ENCODE results near the gene STOX1.
"Not testable (repeated sequence)": the region's sequence is repeated elsewhere in the genome, so short reads cannot be mapped to it uniquely, and the experiment has no call there.

Gene STOX1, protein sequence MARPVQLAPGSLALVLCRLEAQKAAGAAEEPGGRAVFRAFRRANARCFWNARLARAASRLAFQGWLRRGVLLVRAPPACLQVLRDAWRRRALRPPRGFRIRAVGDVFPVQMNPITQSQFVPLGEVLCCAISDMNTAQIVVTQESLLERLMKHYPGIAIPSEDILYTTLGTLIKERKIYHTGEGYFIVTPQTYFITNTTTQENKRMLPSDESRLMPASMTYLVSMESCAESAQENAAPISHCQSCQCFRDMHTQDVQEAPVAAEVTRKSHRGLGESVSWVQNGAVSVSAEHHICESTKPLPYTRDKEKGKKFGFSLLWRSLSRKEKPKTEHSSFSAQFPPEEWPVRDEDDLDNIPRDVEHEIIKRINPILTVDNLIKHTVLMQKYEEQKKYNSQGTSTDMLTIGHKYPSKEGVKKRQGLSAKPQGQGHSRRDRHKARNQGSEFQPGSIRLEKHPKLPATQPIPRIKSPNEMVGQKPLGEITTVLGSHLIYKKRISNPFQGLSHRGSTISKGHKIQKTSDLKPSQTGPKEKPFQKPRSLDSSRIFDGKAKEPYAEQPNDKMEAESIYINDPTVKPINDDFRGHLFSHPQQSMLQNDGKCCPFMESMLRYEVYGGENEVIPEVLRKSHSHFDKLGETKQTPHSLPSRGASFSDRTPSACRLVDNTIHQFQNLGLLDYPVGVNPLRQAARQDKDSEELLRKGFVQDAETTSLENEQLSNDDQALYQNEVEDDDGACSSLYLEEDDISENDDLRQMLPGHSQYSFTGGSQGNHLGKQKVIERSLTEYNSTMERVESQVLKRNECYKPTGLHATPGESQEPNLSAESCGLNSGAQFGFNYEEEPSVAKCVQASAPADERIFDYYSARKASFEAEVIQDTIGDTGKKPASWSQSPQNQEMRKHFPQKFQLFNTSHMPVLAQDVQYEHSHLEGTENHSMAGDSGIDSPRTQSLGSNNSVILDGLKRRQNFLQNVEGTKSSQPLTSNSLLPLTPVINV

DNA sequence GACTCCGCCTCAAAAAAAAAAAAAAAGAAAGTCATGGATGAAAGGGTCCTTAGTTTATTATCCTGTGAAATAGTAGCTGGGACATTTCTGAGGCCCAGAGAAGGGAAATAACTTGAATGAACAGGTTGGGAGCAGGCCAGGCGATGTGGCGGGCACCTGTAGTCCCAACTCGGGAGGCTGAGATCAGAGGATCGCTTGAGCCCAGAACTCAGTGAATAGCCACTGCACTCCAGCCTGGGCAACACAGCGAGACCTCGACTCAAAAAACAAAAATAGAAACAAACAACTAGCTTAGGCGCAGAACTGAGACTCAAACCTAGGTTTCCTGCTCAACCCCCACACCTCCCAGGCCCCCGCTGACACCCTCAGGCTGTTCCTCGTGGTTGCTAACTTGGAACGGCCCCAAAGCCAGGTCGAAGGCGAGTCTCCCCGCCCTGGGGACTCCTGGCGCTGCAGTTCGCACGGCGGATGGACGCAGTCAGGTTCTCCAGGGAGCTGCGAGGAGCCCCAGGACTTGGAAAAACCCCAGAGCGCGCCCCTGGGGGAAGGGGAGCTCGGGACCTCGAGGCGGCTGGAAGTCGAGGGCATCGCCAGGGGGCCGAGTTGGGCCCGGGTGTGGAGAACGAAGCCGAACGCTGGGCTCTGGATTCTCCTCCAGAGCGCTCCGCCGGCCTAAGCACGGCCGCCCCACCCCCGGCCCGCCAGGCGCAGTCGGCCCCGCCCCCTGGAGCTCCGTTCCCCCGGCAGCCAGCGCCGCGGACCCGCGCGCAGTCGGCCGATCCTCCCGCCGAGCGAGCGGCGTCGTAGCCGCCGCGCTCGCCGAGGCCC is at the start of gene STOX1:
TSS of gene STOX1 (plus strand) at position 768 of the 828 bp plus-strand sequence. CDS start 93 bp downstream, outside the sequence.
- peak in 1 of 2 donors; percentile 58 for DNase-seq (ENCODE audit: low read depth in 1 of 2, low spot score in 1 of 2)

DNA sequence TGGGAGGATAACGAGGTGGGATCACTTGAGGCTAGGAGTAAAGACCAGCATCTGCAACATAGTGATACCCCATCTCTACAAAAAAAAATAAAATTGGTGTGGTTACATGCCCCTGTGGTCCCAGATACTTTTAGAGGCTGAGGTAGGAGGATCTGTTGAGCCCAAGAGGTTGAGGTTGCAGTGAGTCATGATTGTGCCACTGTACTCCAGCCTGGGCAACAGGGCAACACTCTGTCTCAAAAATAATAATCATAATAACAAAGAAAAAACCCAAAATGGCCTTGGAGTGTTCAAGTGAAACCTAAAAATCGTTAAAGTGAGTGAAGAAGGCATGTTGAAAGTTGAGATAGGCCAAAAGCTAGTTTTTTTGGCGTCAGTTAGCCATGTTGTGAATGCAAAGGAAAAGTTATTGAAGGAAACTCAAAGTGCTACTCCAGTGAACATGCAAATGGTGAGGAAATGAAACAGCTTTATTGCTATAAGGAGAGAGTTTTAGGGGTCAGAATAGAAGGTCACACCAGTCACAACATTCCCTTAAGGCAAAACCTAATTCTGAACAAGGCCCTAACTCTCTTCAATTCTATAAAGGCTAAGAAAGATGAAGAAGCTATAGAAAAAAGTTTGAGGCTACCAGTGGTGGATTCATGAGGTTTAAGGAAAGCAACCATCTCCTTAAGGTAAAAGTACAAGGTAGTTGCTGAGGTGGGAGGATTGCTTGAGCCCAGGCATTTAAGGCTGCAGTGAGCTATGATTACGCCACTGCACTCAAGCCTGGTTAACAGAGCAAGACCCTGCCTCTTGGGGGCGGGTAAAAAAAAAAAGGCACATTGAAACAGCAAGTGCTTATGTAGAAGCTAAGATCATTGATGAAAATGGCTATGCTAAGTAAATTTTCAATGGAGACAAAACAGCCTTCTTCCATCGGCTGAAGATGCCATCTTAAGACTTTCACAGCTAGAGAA is 45.4 kb upstream of the STOX1 start:
- no peak for DNase-seq (ENCODE audit: low read depth in 1 of 2, low spot score in 1 of 2)

DNA sequence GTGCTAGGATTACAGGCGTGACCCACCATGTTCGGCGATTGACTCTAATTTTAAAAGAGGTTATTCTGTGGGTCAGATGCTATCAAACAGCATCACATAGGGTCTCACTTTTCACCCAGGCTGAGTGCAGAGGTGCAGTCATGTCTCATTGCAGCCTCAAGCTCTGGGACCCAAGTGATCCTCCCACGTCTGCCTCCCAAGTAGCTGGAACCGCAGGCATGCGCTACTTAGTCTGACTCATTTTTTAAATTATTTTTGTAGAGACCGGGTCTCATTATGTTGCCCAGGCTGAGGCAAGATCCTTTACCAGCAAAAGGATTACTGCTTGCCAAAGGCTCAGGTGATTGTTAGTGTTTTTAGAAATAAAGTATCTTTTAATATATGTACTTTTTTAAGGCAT is 42.9 kb upstream of the STOX1 start:
- DNase-seq (ENCODE audit: low read depth in 1 of 2, low spot score in 1 of 2), result no peak

DNA sequence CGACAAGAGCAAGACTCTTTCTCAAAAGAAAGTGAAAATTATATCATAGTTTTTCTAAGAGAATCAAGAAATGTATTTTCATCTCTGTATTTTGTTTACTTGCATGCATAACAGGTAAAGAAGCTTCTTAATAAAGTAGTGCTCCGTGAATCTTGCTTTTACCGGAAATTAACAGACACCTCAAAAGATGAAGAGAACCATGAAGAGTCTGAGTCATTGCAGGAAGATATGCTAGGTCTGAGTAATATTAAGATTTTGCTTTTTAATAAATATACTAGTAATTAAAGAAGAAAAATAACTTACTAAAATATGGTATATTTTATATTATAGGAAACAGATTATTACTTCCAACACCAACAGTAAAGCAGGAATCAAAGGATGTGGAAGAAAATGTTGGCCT is 39.5 kb upstream of the STOX1 start:
- no peak for DNase-seq (ENCODE audit: low read depth in 1 of 2, low spot score in 1 of 2)

DNA sequence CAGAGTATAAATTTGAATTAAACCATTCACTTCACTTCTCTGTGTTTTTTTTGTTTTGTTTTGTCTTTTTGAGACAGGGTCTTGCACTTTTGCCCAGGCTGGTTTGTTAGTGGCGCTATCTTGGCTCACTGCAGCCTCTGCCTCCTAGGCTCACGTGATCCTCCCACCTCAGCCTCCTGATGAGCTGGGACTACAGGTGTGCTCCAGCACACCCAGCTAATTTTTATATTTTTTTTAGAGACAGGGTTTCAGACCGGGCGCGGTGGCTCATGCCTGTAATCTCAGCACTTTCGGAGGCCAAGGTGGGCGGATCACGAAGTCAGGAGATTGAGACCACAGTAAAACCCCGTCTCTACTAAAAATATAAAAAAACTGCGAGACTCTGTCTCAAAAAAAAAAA is 36.9 kb upstream of the STOX1 start:
- DNase-seq (ENCODE audit: low read depth in 1 of 2, low spot score in 1 of 2), result no peak

DNA sequence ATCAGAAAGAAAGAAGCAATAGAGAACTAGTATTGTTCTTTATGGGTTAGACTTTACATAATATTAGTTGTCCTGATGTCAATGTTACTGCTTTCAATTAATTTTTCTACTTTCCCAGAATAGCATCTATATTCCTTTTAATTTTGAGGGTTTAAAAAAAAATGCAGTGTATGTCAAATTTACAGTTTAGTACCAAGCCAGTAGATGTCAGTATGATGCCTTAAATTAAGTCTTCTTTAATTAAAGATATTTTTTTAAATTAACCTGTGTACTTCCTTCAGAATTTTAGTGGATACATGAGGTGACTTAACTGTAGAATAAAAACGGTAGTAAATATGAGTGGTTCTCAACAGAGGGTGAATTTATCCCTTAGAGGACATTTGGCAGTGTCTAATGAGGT is 35.2 kb upstream of the STOX1 start:
- DNase-seq (ENCODE audit: low read depth in 1 of 2, low spot score in 1 of 2), result no peak

DNA sequence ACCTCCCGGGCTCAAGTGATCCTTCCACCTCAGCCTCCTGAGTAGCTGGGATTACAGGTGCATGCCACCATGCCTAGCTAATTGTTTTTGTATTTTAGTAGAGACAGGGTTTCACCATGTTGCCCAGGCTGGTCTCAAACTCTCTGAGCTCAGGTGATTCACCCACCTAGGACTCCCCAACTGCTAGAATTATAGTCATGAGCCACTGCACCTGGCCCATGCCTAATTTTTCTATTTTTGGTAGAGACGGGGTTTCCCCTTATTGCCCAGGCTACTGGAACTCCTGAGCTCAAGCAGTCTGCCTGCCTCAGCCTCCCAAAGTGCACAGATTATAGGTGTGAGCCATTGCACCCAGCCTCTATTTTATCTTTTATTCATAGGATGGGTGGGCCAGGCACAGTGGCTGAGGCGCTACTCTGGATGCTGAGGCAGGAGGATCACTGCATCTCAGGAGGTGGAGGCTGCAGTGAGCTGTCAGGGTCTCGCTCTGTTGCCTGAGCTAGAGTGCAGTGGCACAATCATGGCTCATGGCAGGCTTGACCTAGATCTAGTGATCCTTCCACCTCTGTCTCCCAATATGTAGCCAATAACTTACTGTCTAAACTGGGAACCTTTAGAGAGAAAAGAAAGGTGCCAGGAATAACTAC is 31.3 kb upstream of the STOX1 start:
- no peak for DNase-seq (ENCODE audit: low read depth in 1 of 2, low spot score in 1 of 2)

DNA sequence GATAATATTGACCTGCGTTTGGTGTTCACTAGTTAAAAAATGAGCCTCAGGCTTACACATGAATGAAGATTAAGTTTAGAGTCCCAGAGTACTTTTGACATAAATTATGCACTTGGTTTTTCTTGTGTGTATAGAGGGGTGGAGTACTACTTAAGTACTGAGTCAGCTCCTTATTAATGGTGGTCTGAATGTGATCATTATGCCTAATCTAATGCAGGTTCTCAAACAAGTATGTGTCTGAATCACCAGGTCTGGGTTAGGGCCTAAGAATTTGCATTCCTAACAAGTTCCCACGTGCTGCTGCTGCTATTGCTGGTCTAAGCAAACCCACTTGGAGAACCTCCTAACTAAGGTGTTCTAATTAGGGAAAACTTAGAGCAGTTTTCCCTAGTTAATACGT is 30.7 kb upstream of the STOX1 start:
- no peak for DNase-seq (ENCODE audit: low read depth in 1 of 2, low spot score in 1 of 2)

DNA sequence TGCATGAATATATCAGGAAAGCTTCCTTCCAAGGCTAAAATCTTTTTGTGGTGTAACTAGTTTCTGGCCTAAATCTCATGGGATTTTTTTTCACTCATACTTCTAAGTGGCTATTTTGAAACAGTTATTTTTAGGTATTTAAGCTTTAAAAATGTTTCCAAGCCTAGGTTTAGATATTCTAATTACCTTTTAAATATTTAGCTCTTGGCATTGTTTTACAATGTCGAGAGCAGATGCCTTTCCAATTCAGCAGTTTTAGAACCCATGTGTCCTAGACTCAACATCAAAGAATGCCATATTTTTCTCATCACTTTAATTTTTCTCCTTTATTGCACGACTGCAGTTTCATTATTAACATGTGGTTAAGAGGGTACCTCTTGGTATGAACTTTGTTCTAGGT is 27.1 kb upstream of the STOX1 start:
- DNase-seq (ENCODE audit: low read depth in 1 of 2, low spot score in 1 of 2), result no peak

DNA sequence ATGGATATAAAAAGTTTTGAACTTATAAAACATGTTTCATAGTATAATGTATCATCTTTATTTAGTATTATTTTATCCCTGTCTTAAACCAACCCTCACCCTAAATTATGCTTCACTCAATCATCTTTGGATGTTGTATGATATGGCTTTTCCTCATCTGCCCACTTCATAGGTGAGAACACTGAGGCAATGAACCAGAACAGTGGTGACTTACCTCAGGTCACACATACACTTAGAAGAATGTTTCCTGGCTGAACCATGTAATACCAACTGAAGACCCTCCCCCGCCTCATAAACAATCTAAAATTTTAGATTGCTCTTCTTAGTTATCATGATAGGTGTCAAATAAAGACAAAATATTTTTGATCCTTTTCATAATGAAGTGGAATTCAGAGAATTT is 22.6 kb upstream of the STOX1 start:
- no peak for DNase-seq (ENCODE audit: low read depth in 1 of 2, low spot score in 1 of 2)

DNA sequence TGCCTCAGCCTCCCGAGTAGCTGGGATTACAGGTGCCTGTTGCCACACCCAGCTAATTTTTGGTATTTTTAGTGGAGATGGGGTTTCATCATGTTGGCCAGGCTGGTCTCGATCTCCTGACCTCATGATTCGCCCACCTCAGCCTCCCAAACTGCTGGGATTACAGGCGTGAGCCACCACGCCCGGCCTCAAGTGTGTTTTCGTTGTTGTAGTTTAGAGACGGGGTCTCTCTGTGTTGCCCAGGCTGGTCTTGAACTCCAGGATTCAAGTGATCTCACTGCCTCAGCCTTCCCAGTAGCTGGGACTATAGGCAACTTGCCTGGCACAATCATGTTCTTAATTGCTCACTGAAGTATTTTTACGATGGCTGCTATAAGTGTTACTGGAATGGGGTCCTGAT is 16.5 kb upstream of the STOX1 start:
- DNase-seq (ENCODE audit: low read depth in 1 of 2, low spot score in 1 of 2), result not testable (repeated sequence)

DNA sequence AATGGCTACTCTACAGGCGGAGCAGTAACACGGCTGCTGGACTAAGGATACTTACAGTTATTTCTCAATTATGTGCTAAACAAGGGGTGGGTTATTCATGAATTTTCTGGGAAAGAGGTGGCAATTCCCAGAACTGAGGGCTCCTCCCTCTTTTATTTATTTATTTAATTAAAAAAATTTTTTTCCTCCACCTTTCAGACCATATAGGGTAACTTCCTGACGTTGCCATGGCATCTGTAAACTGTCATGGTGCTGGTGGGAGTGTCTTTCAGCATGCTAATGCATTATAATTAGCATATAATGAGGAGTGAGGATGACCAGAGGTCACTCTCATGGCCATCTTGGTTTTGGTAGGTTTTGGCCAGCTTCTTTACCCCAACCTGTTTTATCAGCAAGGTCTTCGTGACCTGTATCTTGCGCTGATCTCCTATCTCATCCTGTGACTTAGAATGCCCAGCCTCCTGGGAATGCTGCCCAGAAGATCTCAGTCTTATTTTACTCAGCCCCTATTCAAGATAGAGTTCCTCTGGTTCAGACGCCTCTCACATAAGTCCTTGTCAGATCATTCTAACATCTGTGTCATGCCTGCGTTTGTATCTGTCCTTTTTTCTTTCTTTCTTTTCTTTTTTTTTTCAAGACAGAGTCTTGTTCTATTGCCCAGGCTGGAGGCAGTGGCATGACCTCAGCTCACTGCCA is 15.9 kb upstream of the STOX1 start:
- no peak for DNase-seq (ENCODE audit: low read depth in 1 of 2, low spot score in 1 of 2)

DNA sequence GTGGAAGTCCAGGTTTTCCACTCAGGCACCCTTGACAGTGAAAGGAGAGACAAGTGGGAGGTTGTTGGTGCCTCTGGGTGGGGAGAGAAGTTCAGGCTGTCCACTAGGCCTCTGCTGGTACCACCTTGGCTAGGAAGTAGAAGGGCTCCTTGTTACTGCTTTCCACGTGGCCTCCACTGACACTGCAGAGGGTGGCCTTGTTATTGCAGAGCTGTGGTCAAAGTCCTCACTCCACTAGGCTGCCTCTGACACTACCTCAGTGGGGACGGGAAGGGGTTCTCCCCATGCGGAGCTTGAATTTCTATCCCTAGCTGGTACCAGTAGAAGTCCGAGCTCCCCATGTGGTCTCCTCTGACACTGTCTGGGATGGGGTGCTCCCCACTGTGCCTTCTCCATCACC is 14.9 kb upstream of the STOX1 start:
- no peak for DNase-seq (ENCODE audit: low read depth in 1 of 2, low spot score in 1 of 2)

DNA sequence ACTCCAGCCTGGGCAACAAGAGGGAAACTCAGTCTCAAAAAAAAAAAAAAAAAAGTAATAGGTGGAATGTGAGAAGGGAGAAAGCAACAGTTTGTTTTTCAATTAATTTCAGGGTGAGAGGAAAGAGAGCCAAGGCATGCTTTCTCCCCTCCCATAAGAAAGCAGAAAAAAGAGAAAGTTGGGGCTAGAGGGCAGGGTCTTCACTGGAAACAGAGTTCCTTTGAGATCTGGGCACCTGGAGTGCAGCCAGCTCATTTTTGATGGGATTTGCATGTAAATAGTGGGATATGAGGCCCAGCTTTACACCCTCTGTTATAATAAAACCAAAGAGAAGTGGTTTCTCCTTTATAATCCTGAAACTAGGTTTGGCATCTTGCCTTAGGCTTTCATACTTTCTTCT is 13.8 kb upstream of the STOX1 start:
- no peak for DNase-seq (ENCODE audit: low read depth in 1 of 2, low spot score in 1 of 2)

DNA sequence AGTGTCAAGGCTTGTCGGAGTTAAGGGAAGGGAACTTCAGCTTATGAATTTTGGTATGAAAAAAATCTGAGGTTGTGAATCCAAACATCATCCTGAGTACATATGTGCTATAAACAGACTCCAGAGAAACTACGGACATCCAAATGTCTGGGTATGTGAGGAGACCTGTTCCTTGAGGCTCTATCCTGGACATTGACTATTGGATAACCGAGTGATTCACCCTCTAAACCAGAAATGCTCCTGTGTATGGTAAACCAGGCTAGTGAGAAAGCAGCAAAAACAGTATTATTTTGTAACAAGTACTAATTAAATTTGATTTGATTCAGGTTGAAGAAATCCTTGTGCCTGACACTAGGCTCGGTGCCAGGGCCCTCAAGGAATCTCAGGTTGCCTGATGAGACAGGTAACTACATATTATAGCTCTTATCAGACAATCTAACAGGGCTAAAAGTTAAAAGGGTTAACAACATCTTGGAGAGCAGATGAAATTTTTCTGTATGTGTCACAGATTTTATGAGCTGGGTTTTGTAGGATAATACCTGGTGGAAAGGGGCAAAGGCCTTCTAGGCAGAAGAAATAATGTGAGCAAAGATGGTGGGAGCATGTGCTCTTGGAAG is 10.4 kb upstream of the STOX1 start:
- DNase-seq (ENCODE audit: low read depth in 1 of 2, low spot score in 1 of 2), result no peak

DNA sequence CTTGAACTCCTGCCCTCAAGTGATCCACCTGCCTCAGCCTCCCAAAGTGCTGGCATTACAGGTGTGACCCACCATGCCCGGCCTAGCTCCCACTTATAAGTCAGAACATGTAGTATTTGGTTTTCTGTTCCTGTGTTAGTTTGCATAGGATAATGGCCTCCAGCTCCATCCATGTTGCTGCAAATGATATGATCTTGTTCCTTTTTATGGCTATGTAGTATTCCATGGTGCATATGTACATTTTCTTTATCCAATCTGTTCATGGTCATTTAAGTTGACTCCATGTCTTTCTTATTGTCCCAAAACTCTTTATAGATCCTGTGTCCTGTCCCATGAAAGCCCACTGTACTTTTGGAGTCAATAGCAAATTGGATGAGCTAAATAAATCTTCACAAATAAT is 7.0 kb upstream of the STOX1 start:
- not testable (repeated sequence) for DNase-seq (ENCODE audit: low read depth in 1 of 2, low spot score in 1 of 2)

DNA sequence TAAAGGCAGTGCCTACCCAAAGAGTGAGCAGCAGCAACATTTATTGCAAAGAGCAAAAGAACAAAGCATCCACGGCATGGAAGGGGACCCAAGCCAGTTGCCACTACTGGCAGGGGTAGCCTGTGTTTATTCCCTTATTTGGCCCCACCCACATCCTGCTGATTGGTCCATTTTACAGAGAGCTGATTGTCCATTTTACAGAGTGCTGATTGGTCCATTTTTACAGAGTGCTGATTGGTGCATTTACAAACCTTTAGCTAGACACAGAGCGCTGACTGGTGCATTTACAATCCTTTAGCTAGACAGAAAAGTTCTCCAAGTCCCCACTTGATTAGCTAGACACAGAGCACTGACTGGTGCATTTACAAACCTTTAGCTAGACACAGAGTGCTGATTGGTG is 4.7 kb upstream of the STOX1 start:
- DNase-seq (ENCODE audit: low read depth in 1 of 2, low spot score in 1 of 2), result not testable (repeated sequence)

DNA sequence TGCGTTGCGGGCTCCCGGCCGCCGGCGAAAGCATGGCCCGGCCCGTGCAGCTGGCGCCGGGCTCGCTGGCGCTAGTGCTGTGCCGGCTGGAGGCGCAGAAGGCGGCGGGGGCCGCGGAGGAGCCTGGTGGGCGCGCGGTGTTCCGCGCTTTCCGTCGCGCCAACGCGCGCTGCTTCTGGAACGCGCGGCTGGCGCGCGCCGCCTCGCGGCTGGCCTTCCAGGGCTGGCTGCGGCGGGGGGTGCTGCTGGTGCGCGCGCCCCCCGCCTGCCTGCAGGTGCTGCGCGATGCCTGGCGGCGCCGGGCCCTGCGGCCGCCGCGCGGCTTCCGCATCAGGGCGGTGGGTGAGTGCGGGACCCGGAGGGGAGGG is 245 bp downstream of the STOX1 start:
- DNase-seq (ENCODE audit: low read depth in 1 of 2, low spot score in 1 of 2), result not testable (repeated sequence)
